Measurements from ENCODE around the gene PCBP2. TPM values are rescaled to one million over a fixed set of nuclear protein-coding genes. Genes with fewer than 3 reads are reported as not detected.
"Not testable (repeated sequence)": the region's sequence is repeated elsewhere in the genome, so short reads cannot be mapped to it uniquely, and the experiment has no call there.

The PCBP2 gene
- total and polyA plus RNA-seq, 2 donors (not counting 1 experiment from before 2014, with no cell fraction given), result 271 to 315 TPM

GRCh38 chr12:53431187-53431586 is 20.7 kb upstream of the PCBP2 start:
- DNase-seq (ENCODE audit: low read depth in 2 of 2), result peak in 1 of 2 donors; percentile 23
- no peak overlapping the region for H3K4me3 ChIP-seq (replicated peaks in 1 of 4; ENCODE audit: control extremely low read depth in 1 of 4, insufficient read depth in 1 of 4, low read depth in 3 of 4, low read length in 4 of 4)
- H4K20me1 ChIP-seq (ENCODE audit: control insufficient read depth, extremely low read depth, insufficient read depth, low read length), result no peaks in the 10 kb centered on the region
- TF ChIP-seq CTCF (conservative IDR thresholded peaks at IDR 0.05 in 1 of 2, IDR thresholded peaks at IDR 0.05 in 1 of 2; ENCODE audit: low read depth in 1 of 2, low read length in 2 of 2) (no peak), EZH2 (IDR thresholded peaks at IDR 0.05; ENCODE audit: low read length, missing control alignments) (no peak)
- no peaks in the 10 kb centered on the region for H3K79me2 ChIP-seq (ENCODE audit: control insufficient read depth, insufficient read depth, low read length)
- H3K36me3 ChIP-seq (ENCODE audit: control insufficient read depth, insufficient read depth, low read length), result no peaks in the 10 kb centered on the region
- H3K4me1 ChIP-seq (ENCODE audit: control insufficient read depth, extremely low read depth, insufficient read depth, low read length), result peaks cover 4% of the 10 kb centered on the region
- no peak overlapping the region for H3K4me2 ChIP-seq (ENCODE audit: extremely low read depth, insufficient read depth, low read length)
- no peaks in the 10 kb centered on the region for H3K9me3 ChIP-seq (ENCODE audit: control insufficient read depth, insufficient read depth, low read depth, low read length)
- no peak overlapping the region for H2AFZ ChIP-seq (ENCODE audit: low read length)
- H3K27me3 ChIP-seq (ENCODE audit: control insufficient read depth, insufficient read depth, low read length), result no peaks in the 10 kb centered on the region
- H3K27ac ChIP-seq (ENCODE audit: insufficient read depth, low read length), result no peak overlapping the region
- no peak overlapping the region for H3K9ac ChIP-seq (ENCODE audit: insufficient read depth, low read length)

- not testable (repeated sequence) for H3K9me3 ChIP-seq (ENCODE audit: control insufficient read depth, insufficient read depth, low read depth, low read length); H3K4me2 ChIP-seq (ENCODE audit: extremely low read depth, insufficient read depth, low read length); DNase-seq (ENCODE audit: low read depth in 2 of 2); H3K4me3 ChIP-seq (replicated peaks in 1 of 4; ENCODE audit: control extremely low read depth in 1 of 4, insufficient read depth in 1 of 4, low read depth in 3 of 4, low read length in 4 of 4); H3K27ac ChIP-seq (ENCODE audit: insufficient read depth, low read length); H3K36me3 ChIP-seq (ENCODE audit: control insufficient read depth, insufficient read depth, low read length); H4K20me1 ChIP-seq (ENCODE audit: control insufficient read depth, extremely low read depth, insufficient read depth, low read length); H3K9ac ChIP-seq (ENCODE audit: insufficient read depth, low read length); H2AFZ ChIP-seq (ENCODE audit: low read length); H3K27me3 ChIP-seq (ENCODE audit: control insufficient read depth, insufficient read depth, low read length); H3K79me2 ChIP-seq (ENCODE audit: control insufficient read depth, insufficient read depth, low read length); H3K4me1 ChIP-seq (ENCODE audit: control insufficient read depth, extremely low read depth, insufficient read depth, low read length)
Measured at GRCh38 chr12:53435326-53435725, 16.6 kb upstream of the PCBP2 start.

- H3K4me3 ChIP-seq (replicated peaks in 1 of 4; ENCODE audit: control extremely low read depth in 1 of 4, insufficient read depth in 1 of 4, low read depth in 3 of 4, low read length in 4 of 4); H3K36me3 ChIP-seq (ENCODE audit: control insufficient read depth, insufficient read depth, low read length); H2AFZ ChIP-seq (ENCODE audit: low read length); H4K20me1 ChIP-seq (ENCODE audit: control insufficient read depth, extremely low read depth, insufficient read depth, low read length); H3K27ac ChIP-seq (ENCODE audit: insufficient read depth, low read length); DNase-seq (ENCODE audit: low read depth in 2 of 2); H3K9ac ChIP-seq (ENCODE audit: insufficient read depth, low read length); H3K4me1 ChIP-seq (ENCODE audit: control insufficient read depth, extremely low read depth, insufficient read depth, low read length); H3K9me3 ChIP-seq (ENCODE audit: control insufficient read depth, insufficient read depth, low read depth, low read length); H3K27me3 ChIP-seq (ENCODE audit: control insufficient read depth, insufficient read depth, low read length); H3K4me2 ChIP-seq (ENCODE audit: extremely low read depth, insufficient read depth, low read length): not testable (repeated sequence)
- H3K79me2 ChIP-seq (ENCODE audit: control insufficient read depth, insufficient read depth, low read length), result peaks cover 17% of the 10 kb centered on the region
Measured at GRCh38 chr12:53439582-53439981, 12.3 kb upstream of the PCBP2 start.

- Histone ChIP-seq H2AFZ (ENCODE audit: low read length) (peak within 1 kb of the TSS; percentile 69), H3K4me2 (ENCODE audit: extremely low read depth, insufficient read depth, low read length) (peak within 1 kb of the TSS; percentile 94), H3K4me3 (replicated peaks in 1 of 4; ENCODE audit: control extremely low read depth in 1 of 4, insufficient read depth in 1 of 4, low read depth in 3 of 4, low read length in 4 of 4) (peak within 1 kb of the TSS; percentile 96 to 99 (median 98)), H4K20me1 (ENCODE audit: control insufficient read depth, extremely low read depth, insufficient read depth, low read length) (no peaks in the 10 kb centered on the region), H3K27ac (ENCODE audit: insufficient read depth, low read length) (peak within 1 kb of the TSS; percentile 87), H3K36me3 (ENCODE audit: control insufficient read depth, insufficient read depth, low read length) (no peaks in the 10 kb centered on the region), H3K9me3 (ENCODE audit: control insufficient read depth, insufficient read depth, low read depth, low read length) (no peaks in the 10 kb centered on the region), H3K79me2 (ENCODE audit: control insufficient read depth, insufficient read depth, low read length) (peaks cover 17% of the 10 kb centered on the region), H3K27me3 (ENCODE audit: control insufficient read depth, insufficient read depth, low read length) (no peaks in the 10 kb centered on the region), H3K9ac (ENCODE audit: insufficient read depth, low read length) (peak within 1 kb of the TSS; percentile 74), H3K4me1 (ENCODE audit: control insufficient read depth, extremely low read depth, insufficient read depth, low read length) (peaks cover 6% of the 10 kb centered on the region)
- peak; percentile 99 for DNase-seq (ENCODE audit: low read depth in 2 of 2)
- TF ChIP-seq EZH2 (IDR thresholded peaks at IDR 0.05; ENCODE audit: low read length, missing control alignments), result no peak
- TF ChIP-seq CTCF (conservative IDR thresholded peaks at IDR 0.05 in 1 of 2, IDR thresholded peaks at IDR 0.05 in 1 of 2; ENCODE audit: low read depth in 1 of 2, low read length in 2 of 2), result no peak
Measured at GRCh38 chr12:53441040-53441833, 10.7 kb upstream of the PCBP2 start, which contains the start of gene PRR13. TSS of gene PRR13 (plus strand) at chr12:53441734. CDS start at chr12:53442715, 981 bp downstream.
